Left lung (tissue), 10 donors: ENCODE measurements around the gene TSEN2. TPM values are rescaled to one million over a fixed set of nuclear protein-coding genes. Genes with fewer than 3 reads are reported as not detected.

Source experiments
- ATAC-seq: fragments of 200-7000 bp; cut with Tn5 transposase; one replicate; pipeline ENCODE4 v1.9.1; 2020; ENCODE audit warnings: moderate library complexity
- DNase-seq, 4 donors: peaks; one replicate each; pipeline ENCODE4 v3.0.0-alpha.2; 2013 to 2020
- H3K27ac ChIP-seq, 2 donors: fragments of 200-600 bp; sonication (generic) in 1 of 2; one replicate each; pipeline versions ENCODE4 v1.5.0 to v1.8.0; 2020 to 2021
- H3K27me3 ChIP-seq, 2 donors: fragments of 200-600 bp; sonication (generic) in 1 of 2; one replicate each; pipeline versions ENCODE4 v1.5.0 to v1.8.0; 2020 to 2021
- H3K36me3 ChIP-seq, 2 donors: fragments of 200-600 bp; sonication (generic) in 1 of 2; one replicate each; pipeline versions ENCODE4 v1.5.0 to v1.8.0; 2020 to 2021
- H3K4me1 ChIP-seq, 2 donors: fragments of 200-600 bp; one replicate each; pipeline ENCODE4 v1.8.0; 2021
- H3K4me3 ChIP-seq, 2 donors: fragments of 200-600 bp; sonication (generic) in 1 of 2; one replicate each; pipeline versions ENCODE4 v1.5.0 to v1.8.0; 2020 to 2021; ENCODE audit warnings: mild to moderate bottlenecking in 1 of 2
- H3K9me3 ChIP-seq, 2 donors: fragments of 200-600 bp; sonication (generic) in 1 of 2; one replicate each; pipeline versions ENCODE4 v1.5.0 to v1.8.0; 2020 to 2021
- CTCF ChIP-seq, 2 donors: fragments of 200-600 bp; sonication (generic) in 1 of 2; IDR thresholded peaks; one replicate each; pipeline versions ENCODE4 v1.5.0 to v1.8.0; 2021; ENCODE audit warnings: antibody characterized with exemption in 2 of 2
- intact Hi-C, 2 donors: fragments of 100-400 bp; cut with DNase I; formaldehyde crosslinking; loops; one replicate each; pipeline versions ENCODE4 v1.11.2 to v1.14.2; 2022
- polyA plus RNA-seq, 6 donors: library from polyadenylated mRNA; unstranded; fragments of 120-200 nt; gene quantifications; one replicate each; pipeline ENCODE4 v1.2.1, GENCODE V29; 2013; ENCODE audit not compliant: insufficient read length in 6 of 6
- total RNA-seq, 2 donors: library from RNA; stranded (reverse); fragmentation: NEBNext Ultra II Directional; extraction: Animal tissue kit (Norgen Biotek cat#: 25700); gene quantifications; one replicate each; pipeline ENCODE4 v1.2.1, GENCODE V29; 2021
- donor health status: DM: no; HTN: yes; CAD: no.
- donor health status: DM: no; HTN: no; CAD: no.

TSEN2 gene
- total and polyA plus RNA-seq, 8 donors = 8.1 to 29.1 (median 22.3) TPM

- peak; percentile 34 for ATAC-seq
- peak in 1 of 4 donors; percentile 36 for DNase-seq
- Histone ChIP-seq H3K36me3 (peaks cover 0 to 55% of the 10 kb centered on the region in 2 donors), H3K27ac (no peak overlapping the region), H3K4me3 (no peak overlapping the region), H3K9me3 (no peaks in the 10 kb centered on the region), H3K4me1 (peaks cover 0 to 4% of the 10 kb centered on the region in 2 donors), H3K27me3 (no peaks in the 10 kb centered on the region)
- no peak for TF ChIP-seq CTCF (IDR thresholded peaks at IDR 0.05)
- intact Hi-C loops = no loop called here
Measured at GRCh38 chr3:12503126-12503957, 19.1 kb downstream of the TSEN2 start.

GRCh38 chr3:12506201-12506709 is 22.0 kb downstream of the TSEN2 start:
- Histone ChIP-seq H3K4me1 (peaks cover 0 to 4% of the 10 kb centered on the region in 2 donors), H3K36me3 (peaks cover 0 to 42% of the 10 kb centered on the region in 2 donors), H3K27me3 (no peaks in the 10 kb centered on the region), H3K9me3 (no peaks in the 10 kb centered on the region), H3K4me3 (no peak overlapping the region), H3K27ac (no peak overlapping the region)
- no peak for TF ChIP-seq CTCF (IDR thresholded peaks at IDR 0.05)
- intact Hi-C loops = no loop called here
- DNase-seq (no peak), ATAC-seq (no peak)

- DNase-seq = peak in 2 of 4 donors; percentile 63 to 68
- Histone ChIP-seq H3K4me1 (peaks cover 0 to 4% of the 10 kb centered on the region in 2 donors), H3K4me3 (no peak overlapping the region), H3K9me3 (no peaks in the 10 kb centered on the region), H3K36me3 (peaks cover 0 to 42% of the 10 kb centered on the region in 2 donors), H3K27me3 (no peaks in the 10 kb centered on the region), H3K27ac (no peak overlapping the region)
- ATAC-seq = peak; percentile 43
- no peak for TF ChIP-seq CTCF (IDR thresholded peaks at IDR 0.05)
- intact Hi-C loops = no loop called here
Measured at GRCh38 chr3:12507591-12508281, 23.5 kb downstream of the TSEN2 start.

GRCh38 chr3:12508291-12508700 is 24.0 kb downstream of the TSEN2 start:
- intact Hi-C loops = no loop called here
- ATAC-seq (peak; percentile 79), DNase-seq (no peak)
- Histone ChIP-seq H3K4me3 (no peak overlapping the region), H3K4me1 (peaks cover 0 to 4% of the 10 kb centered on the region in 2 donors), H3K27ac (no peak overlapping the region), H3K9me3 (no peaks in the 10 kb centered on the region), H3K36me3 (peaks cover 0 to 39% of the 10 kb centered on the region in 2 donors), H3K27me3 (no peaks in the 10 kb centered on the region)
- TF ChIP-seq CTCF (IDR thresholded peaks at IDR 0.05) = no peak

GRCh38 chr3:12509466-12509865 is 25.2 kb downstream of the TSEN2 start:
- H3K36me3 ChIP-seq = peaks cover 0 to 27% of the 10 kb centered on the region in 2 donors
- H3K4me3 ChIP-seq = no peak overlapping the region
- ATAC-seq (no peak), DNase-seq (no peak)
- H3K4me1 ChIP-seq = no peaks in the 10 kb centered on the region
- H3K27me3 ChIP-seq = no peaks in the 10 kb centered on the region
- H3K27ac ChIP-seq = no peak overlapping the region
- intact Hi-C loops = no loop called here
- no peak for TF ChIP-seq CTCF (IDR thresholded peaks at IDR 0.05)
- no peaks in the 10 kb centered on the region for H3K9me3 ChIP-seq
